Suprapubic skin (tissue), 3 donors: Measurements from ENCODE around the gene EXPH5.

Experiments used
- CTCF ChIP-seq, 2 donors: fragments of 200-600 bp in 1 of 2; fragments of 450-650 bp in 1 of 2; sonication (generic) in 1 of 2; IDR thresholded peaks; one replicate each; pipeline ENCODE4 v1.5.1; 2016 to 2019; ENCODE audit warnings: antibody characterized with exemption in 2 of 2, mild to moderate bottlenecking in 1 of 2, moderate library complexity in 1 of 2
- POLR2A ChIP-seq, 2 donors: fragments of 450-650 bp; IDR thresholded peaks; one replicate each; pipeline ENCODE4 v1.6.1; 2017; ENCODE audit warnings: antibody characterized with exemption in 2 of 2, mild to moderate bottlenecking in 2 of 2, moderate library complexity in 2 of 2

DNA sequence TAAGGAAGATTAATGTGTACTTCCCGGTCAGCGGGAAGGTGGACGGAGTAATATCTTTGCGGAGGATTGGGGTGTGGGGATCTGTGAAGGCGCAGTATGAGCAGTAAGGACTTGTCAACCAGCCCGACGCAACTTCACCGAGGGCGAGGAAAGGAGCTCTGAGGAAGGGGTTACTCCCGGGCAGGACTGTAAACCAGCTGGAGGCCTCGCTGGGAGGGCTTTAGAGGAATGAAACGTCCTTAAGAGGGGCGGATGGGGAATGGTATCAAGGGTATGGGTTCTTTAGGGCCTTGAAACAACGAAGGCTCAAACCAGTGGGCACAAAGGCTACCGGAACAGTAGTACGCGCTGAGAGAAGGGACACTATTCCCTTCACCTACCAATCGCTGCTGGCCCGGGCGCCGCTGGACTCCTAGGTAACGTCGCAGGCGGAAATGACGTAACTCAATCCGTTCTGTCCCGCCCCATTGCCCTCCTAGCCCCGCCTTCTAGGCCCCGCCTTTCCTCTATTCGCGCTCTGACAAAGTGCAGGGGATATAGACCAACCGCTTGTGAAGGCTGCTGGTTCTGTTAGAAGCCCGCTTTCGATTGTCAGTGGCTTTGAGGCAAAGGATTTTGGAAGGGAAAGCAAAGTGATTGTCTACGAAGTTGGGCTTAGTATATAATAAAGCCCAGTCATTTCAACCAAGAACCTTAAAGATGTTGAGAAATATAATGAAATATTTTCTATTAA, 126.3 kb downstream of the EXPH5 start, which contains the start of gene C11orf65:
- TF ChIP-seq CTCF (IDR thresholded peaks at IDR 0.05) (no peak), POLR2A (IDR thresholded peaks at IDR 0.05) (peak; percentile 95 to 96)
